Ascending aorta (tissue), 2 donors: ENCODE results near the gene SEPTIN8. TPM values are rescaled to one million over a fixed set of nuclear protein-coding genes. Genes with fewer than 3 reads are reported as not detected.
A peak's percentile ranks its signal among the peaks of the same experiment; 100 is the strongest.

Source experiments
- DNase-seq, 2 donors: peaks; one replicate each; pipeline ENCODE4 v3.0.0-alpha.2; 2019; ENCODE audit warnings: low spot score in 2 of 2
- H3K27ac ChIP-seq, 2 donors: fragments of 200-600 bp; sonication (generic); one replicate each; pipeline ENCODE4 v1.5.1; 2016 to 2017; ENCODE audit warnings: mild to moderate bottlenecking in 1 of 2
- H3K27me3 ChIP-seq: fragments of 200-600 bp; sonication (generic); one replicate; pipeline ENCODE4 v1.5.1; 2017
- H3K36me3 ChIP-seq, 2 donors: fragments of 200-600 bp; sonication (generic); one replicate each; pipeline ENCODE4 v1.5.1; 2016
- H3K4me1 ChIP-seq, 2 donors: fragments of 200-600 bp; sonication (generic); one replicate each; pipeline ENCODE4 v1.5.1; 2016 to 2017; ENCODE audit warnings: mild to moderate bottlenecking in 1 of 2
- H3K4me3 ChIP-seq, 2 donors: fragments of 200-600 bp; sonication (generic); one replicate each; pipeline ENCODE4 v1.5.1; 2016 to 2017; ENCODE audit warnings: mild to moderate bottlenecking in 1 of 2
- H3K9me3 ChIP-seq, 2 donors: fragments of 200-600 bp; sonication (generic); one replicate each; pipeline ENCODE4 v1.5.1; 2016
- CTCF ChIP-seq, 3 experiments: fragments of 200-600 bp in 2 of 3; fragments of 450-650 bp in 1 of 3; sonication (generic) in 2 of 3; IDR thresholded peaks; one replicate each; pipeline ENCODE4 v1.5.1; 2016 to 2019; ENCODE audit warnings: antibody characterized with exemption in 3 of 3, mild to moderate bottlenecking in 1 of 3, moderate library complexity in 1 of 3
- intact Hi-C: fragments of 100-400 bp; cut with DNase I; formaldehyde crosslinking; loops from one replicate; pipeline ENCODE4 v1.15.1; 2023
- total RNA-seq: library from RNA; depleted of rRNA; stranded (reverse); fragments of >200 nt; gene quantifications from one replicate; pipeline ENCODE4 v1.1.0, GENCODE V29; 2016

Gene SEPTIN8
- total RNA-seq, 1 donor from 2014 or later: 113 TPM

GRCh38 chr5:132774896-132775295, 2.1 kb downstream of the SEPTIN8 start:
- DNase-seq: no peak
- peak overlapping the region in 1 of 2 donors; percentile 66 for H3K4me3 ChIP-seq
- intact Hi-C loops: loop anchor here (5.0 kb wide), 2 partner anchors 37 to 38 kb away; partner anchors contain the start of genes KIF3A and SOWAHA

GRCh38 chr5:132774406-132774805, 2.6 kb downstream of the SEPTIN8 start:
- H3K27ac ChIP-seq: peak overlapping the region; percentile 87 to 96
- H3K4me1 ChIP-seq: peaks cover 25 to 44% of the 10 kb centered on the region in 2 donors
- no peaks in the 10 kb centered on the region for H3K27me3 ChIP-seq
- intact Hi-C loops: no loop called here
- DNase-seq: no peak
- H3K4me3 ChIP-seq: peak overlapping the region in 1 of 2 donors; percentile 66
- H3K9me3 ChIP-seq: no peaks in the 10 kb centered on the region
- TF ChIP-seq CTCF (IDR thresholded peaks at IDR 0.05): no peak
- no peaks in the 10 kb centered on the region for H3K36me3 ChIP-seq

More at GRCh38 chr5:132774896-132775295, 2.1 kb downstream of the SEPTIN8 start:
- Histone ChIP-seq H3K9me3 (no peaks in the 10 kb centered on the region), H3K4me1 (peaks cover 24 to 46% of the 10 kb centered on the region in 2 donors), H3K36me3 (no peaks in the 10 kb centered on the region), H3K27me3 (no peaks in the 10 kb centered on the region), H3K27ac (peak overlapping the region; percentile 87 to 96)
- no peak for TF ChIP-seq CTCF (IDR thresholded peaks at IDR 0.05)

- peak overlapping the region; percentile 87 to 96 for H3K27ac ChIP-seq
- H3K4me1 ChIP-seq: peaks cover 31 to 50% of the 10 kb centered on the region in 2 donors
- no peak for TF ChIP-seq CTCF (IDR thresholded peaks at IDR 0.05)
- intact Hi-C loops: no loop called here
- H3K9me3 ChIP-seq: no peaks in the 10 kb centered on the region
- no peaks in the 10 kb centered on the region for H3K27me3 ChIP-seq
- DNase-seq: no peak
- no peaks in the 10 kb centered on the region for H3K36me3 ChIP-seq
- H3K4me3 ChIP-seq: peak overlapping the region in 1 of 2 donors; percentile 66
Measured at GRCh38 chr5:132773601-132774355, 3.3 kb downstream of the SEPTIN8 start.

GRCh38 chr5:132773114-132773513, 3.9 kb downstream of the SEPTIN8 start:
- no peaks in the 10 kb centered on the region for H3K9me3 ChIP-seq
- peaks cover 37 to 57% of the 10 kb centered on the region in 2 donors for H3K4me1 ChIP-seq
- H3K36me3 ChIP-seq: no peaks in the 10 kb centered on the region
- no peak for DNase-seq
- H3K4me3 ChIP-seq: no peak overlapping the region
- intact Hi-C loops: no loop called here
- TF ChIP-seq CTCF (IDR thresholded peaks at IDR 0.05): no peak
- no peaks in the 10 kb centered on the region for H3K27me3 ChIP-seq
- peak overlapping the region; percentile 87 to 96 for H3K27ac ChIP-seq

GRCh38 chr5:132772291-132773070, 4.6 kb downstream of the SEPTIN8 start:
- no peaks in the 10 kb centered on the region for H3K9me3 ChIP-seq
- peaks cover 40 to 60% of the 10 kb centered on the region in 2 donors for H3K4me1 ChIP-seq
- intact Hi-C loops: no loop called here
- no peaks in the 10 kb centered on the region for H3K36me3 ChIP-seq
- no peak for TF ChIP-seq CTCF (IDR thresholded peaks at IDR 0.05)
- H3K27me3 ChIP-seq: no peaks in the 10 kb centered on the region
- DNase-seq: no peak
- H3K4me3 ChIP-seq: no peak overlapping the region
- H3K27ac ChIP-seq: peak overlapping the region; percentile 87 to 96
